ENCODE data around the gene BTRC.

GRCh38 chr10:101444058-101444898 is 90.3 kb downstream of the BTRC start:
- TF ChIP-seq POLR2A (IDR thresholded peaks at IDR 0.05) (no peak), CTCF (IDR thresholded peaks at IDR 0.05) (peak in 4 of 6 experiments; percentile 10 to 17 (median 14))

Measured in Peyer's patch (tissue), 4 donors.